Mesodermal cell (in vitro differentiated cells): ENCODE measurements around the gene ERC1.

ENCODE experiments used
- H3K27ac ChIP-seq: 2 replicates; pipeline ENCODE4 v1.7.0; 2013; ENCODE audit warnings: mild to moderate bottlenecking, low read depth, low read length, moderate library complexity; ENCODE audit not compliant: severe bottlenecking
- H3K36me3 ChIP-seq: 2 replicates; pipeline ENCODE4 v1.7.1; 2013; ENCODE audit warnings: mild to moderate bottlenecking, low read length, moderate library complexity; ENCODE audit not compliant: control insufficient read depth, insufficient read depth
- H3K4me1 ChIP-seq: one replicate; pipeline ENCODE4 v1.7.1; 2013; ENCODE audit warnings: mild to moderate bottlenecking, low read length; ENCODE audit not compliant: insufficient read depth, control insufficient read depth, poor library complexity, severe bottlenecking
- H3K4me3 ChIP-seq: 2 replicates; pipeline ENCODE4 v1.7.0; 2013; ENCODE audit warnings: low read length, control low read depth, mild to moderate bottlenecking; ENCODE audit not compliant: insufficient read depth, poor library complexity, severe bottlenecking; ENCODE audit errors: extremely low read depth
- H3K9me3 ChIP-seq: 2 replicates; pipeline ENCODE4 v1.7.1; 2013; ENCODE audit warnings: mild to moderate bottlenecking, low read length, moderate library complexity; ENCODE audit not compliant: control insufficient read depth
- WGBS, 2 experiments: methylation state at CpG; one replicate each; pipeline ENCODE4 v1.1.5; 2013; ENCODE audit warnings: missing lambda C conversion rate in 2 of 2; ENCODE audit not compliant: insufficient coverage in 2 of 2; 5-methylcytosine and 5-hydroxymethylcytosine counted together

ERC1 gene

GRCh38 chr12:1167784-1168183 is 176.8 kb downstream of the ERC1 start:
- H3K36me3 ChIP-seq = peaks cover 9% of the 10 kb centered on the region

GRCh38 chr12:1170411-1170810 is 179.4 kb downstream of the ERC1 start:
- Histone ChIP-seq H3K36me3 (peaks cover 9% of the 10 kb centered on the region), H3K4me3 (no peak overlapping the region), H3K27ac (no peak overlapping the region), H3K9me3 (no peaks in the 10 kb centered on the region), H3K4me1 (peaks cover 8% of the 10 kb centered on the region)
- WGBS, 2 experiments = 75 to 90% methylated on average over 1 to 2 of the region's 3 CpGs

More at GRCh38 chr12:1167784-1168183, 176.8 kb downstream of the ERC1 start:
- Histone ChIP-seq H3K4me1 (peaks cover 8% of the 10 kb centered on the region), H3K4me3 (no peak overlapping the region), H3K9me3 (no peaks in the 10 kb centered on the region), H3K27ac (no peak overlapping the region)
- 98% methylated on average over 8 to 12 of the region's 12 CpGs for WGBS, 2 experiments

GRCh38 chr12:1171657-1172408 is 180.8 kb downstream of the ERC1 start:
- Histone ChIP-seq H3K4me3 (no peak overlapping the region), H3K4me1 (peaks cover 8% of the 10 kb centered on the region), H3K36me3 (peaks cover 13% of the 10 kb centered on the region), H3K9me3 (no peaks in the 10 kb centered on the region), H3K27ac (peak overlapping the region; percentile 67)
- WGBS, 2 experiments = 95 to 100% methylated on average over 3 to 4 of the region's 6 CpGs

- Histone ChIP-seq H3K36me3 (peaks cover 3% of the 10 kb centered on the region), H3K4me3 (no peak overlapping the region), H3K4me1 (peaks cover 8% of the 10 kb centered on the region), H3K9me3 (no peaks in the 10 kb centered on the region), H3K27ac (no peak overlapping the region)
- 89 to 99% methylated on average over 6 of the region's 8 CpGs for WGBS, 2 experiments
These were observed 183.0 kb downstream of the ERC1 start for GRCh38 chr12:1173781-1174617.

GRCh38 chr12:1174659-1175058 is 183.6 kb downstream of the ERC1 start:
- Histone ChIP-seq H3K27ac (no peak overlapping the region), H3K4me3 (no peak overlapping the region), H3K9me3 (no peaks in the 10 kb centered on the region), H3K4me1 (peaks cover 8% of the 10 kb centered on the region), H3K36me3 (peaks cover 3% of the 10 kb centered on the region)
- 100% methylated on average over 1 of the region's 2 CpGs; no CpG with 5 or more reads in 1 of the 2 experiments for WGBS, 2 experiments

GRCh38 chr12:1176191-1176590 is 185.2 kb downstream of the ERC1 start:
- no peak overlapping the region for H3K27ac ChIP-seq
- no peaks in the 10 kb centered on the region for H3K9me3 ChIP-seq
- H3K4me3 ChIP-seq = no peak overlapping the region
- H3K4me1 ChIP-seq = peaks cover 5% of the 10 kb centered on the region
- H3K36me3 ChIP-seq = peaks cover 10% of the 10 kb centered on the region

GRCh38 chr12:1179128-1179527 is 188.1 kb downstream of the ERC1 start:
- WGBS, 2 experiments = 89 to 100% methylated on average over 1 of the region's 1 CpG
- no peaks in the 10 kb centered on the region for H3K4me1 ChIP-seq
- H3K9me3 ChIP-seq = no peaks in the 10 kb centered on the region
- no peak overlapping the region for H3K4me3 ChIP-seq
- no peak overlapping the region for H3K27ac ChIP-seq
- H3K36me3 ChIP-seq = peaks cover 23% of the 10 kb centered on the region

GRCh38 chr12:1182069-1182468 is 191.0 kb downstream of the ERC1 start:
- H3K9me3 ChIP-seq = no peaks in the 10 kb centered on the region
- WGBS, 2 experiments = 100% methylated on average over 1 of the region's 2 CpGs; no CpG with 5 or more reads in 1 of the 2 experiments
- H3K4me3 ChIP-seq = no peak overlapping the region

GRCh38 chr12:1184402-1184801 is 193.4 kb downstream of the ERC1 start:
- H3K4me1 ChIP-seq = no peaks in the 10 kb centered on the region
- H3K36me3 ChIP-seq = peaks cover 29% of the 10 kb centered on the region
- H3K9me3 ChIP-seq = no peaks in the 10 kb centered on the region
- no peak overlapping the region for H3K27ac ChIP-seq
- no peak overlapping the region for H3K4me3 ChIP-seq
- WGBS, 2 experiments = 86 to 100% methylated on average over 1 of the region's 2 CpGs

More at GRCh38 chr12:1182069-1182468, 191.0 kb downstream of the ERC1 start:
- H3K4me1 ChIP-seq = no peaks in the 10 kb centered on the region
- H3K36me3 ChIP-seq = peaks cover 29% of the 10 kb centered on the region
- H3K27ac ChIP-seq = no peak overlapping the region

- H3K9me3 ChIP-seq = no peaks in the 10 kb centered on the region
- H3K27ac ChIP-seq = no peak overlapping the region
- peaks cover 23% of the 10 kb centered on the region for H3K36me3 ChIP-seq
- 83 to 100% methylated on average over 1 to 2 of the region's 3 CpGs for WGBS, 2 experiments
- no peaks in the 10 kb centered on the region for H3K4me1 ChIP-seq
- H3K4me3 ChIP-seq = no peak overlapping the region
These were observed 194.6 kb downstream of the ERC1 start for GRCh38 chr12:1185460-1186182.
